GM12891 (cell line): ENCODE results near the gene IRS1.

Experiments used
- DNase-seq: peaks from one replicate; pipeline ENCODE4 v3.0.0; 2011; ENCODE audit warnings: low spot score; ENCODE audit not compliant: insufficient read length
- FAIRE-seq: peaks from 2 replicates; lab custom pipeline; 2011; peaks lifted over from hg19 to GRCh38; lab: Jason Lieb, UNC
- PAX5 ChIP-seq: IDR thresholded peaks from 2 replicates; pipeline ENCODE4 v1.6.1; 2011; ENCODE audit warnings: low read length, moderate library complexity, mild to moderate bottlenecking; ENCODE audit not compliant: insufficient read depth, severe bottlenecking
- POLR2A ChIP-seq: IDR thresholded peaks from 2 replicates; pipeline ENCODE4 v1.6.1; 2011; ENCODE audit warnings: low read depth, low read length, control low read depth
- POLR2AphosphoS5 ChIP-seq: IDR thresholded peaks from 2 replicates; pipeline ENCODE4 v1.6.1; 2011; ENCODE audit warnings: low read depth, low read length, control low read depth
- POU2F2 ChIP-seq: IDR thresholded peaks from 2 replicates; pipeline ENCODE4 v1.6.1; 2011; ENCODE audit warnings: low read depth, mild to moderate bottlenecking, control low read depth, low read length, moderate library complexity
- SPI1 ChIP-seq: IDR thresholded peaks from 2 replicates; pipeline ENCODE4 v1.6.1; 2011; ENCODE audit warnings: low read depth, low read length, control low read depth
- TAF1 ChIP-seq: IDR thresholded peaks from 2 replicates; pipeline ENCODE4 v1.6.1; 2011; ENCODE audit warnings: low read depth, low read length, control low read depth

Gene IRS1

GRCh38 chr2:226743915-226744314 is 55.7 kb downstream of the IRS1 start:
- DNase-seq = no peak
- no peak for TF ChIP-seq TAF1
- FAIRE-seq = no peak

GRCh38 chr2:226742347-226742746 is 57.3 kb downstream of the IRS1 start:
- TF ChIP-seq PAX5 = no peak
- TF ChIP-seq POLR2AphosphoS5 = no peak
- TF ChIP-seq POLR2A = no peak
- no peak for TF ChIP-seq SPI1
- TF ChIP-seq TAF1 = no peak
- no peak for TF ChIP-seq POU2F2
- no peak for DNase-seq

GRCh38 chr2:226740039-226740648 is 59.5 kb downstream of the IRS1 start:
- DNase-seq (no peak), FAIRE-seq (no peak)
- TF ChIP-seq POLR2AphosphoS5 = no peak
- TF ChIP-seq PAX5 = no peak
- no peak for TF ChIP-seq TAF1
- no peak for TF ChIP-seq POU2F2
- no peak for TF ChIP-seq POLR2A
- no peak for TF ChIP-seq SPI1

More at GRCh38 chr2:226742347-226742746, 57.3 kb downstream of the IRS1 start:
- no peak for FAIRE-seq

- no peak for TF ChIP-seq PAX5
- no peak for TF ChIP-seq SPI1
- TF ChIP-seq POLR2AphosphoS5 = no peak
- no peak for DNase-seq
- FAIRE-seq = no peak
Observed at GRCh38 chr2:226739545-226740030, 60.0 kb downstream of the IRS1 start.

- no peak for TF ChIP-seq TAF1
- no peak for TF ChIP-seq POLR2AphosphoS5
- TF ChIP-seq POLR2A = no peak
- no peak for TF ChIP-seq PAX5
- TF ChIP-seq SPI1 = no peak
- no peak for TF ChIP-seq POU2F2
- DNase-seq = no peak
- FAIRE-seq = no peak
Observed at GRCh38 chr2:226738821-226739544, 60.6 kb downstream of the IRS1 start.

- FAIRE-seq (no peak), DNase-seq (no peak)
- TF ChIP-seq PAX5 (no peak), POLR2A (no peak), POU2F2 (no peak), POLR2AphosphoS5 (no peak), TAF1 (no peak), SPI1 (no peak)
Observed at GRCh38 chr2:226738191-226738820, 61.3 kb downstream of the IRS1 start.

- TF ChIP-seq POLR2A (no peak), POLR2AphosphoS5 (no peak), PAX5 (no peak), TAF1 (no peak), SPI1 (no peak), POU2F2 (no peak)
- FAIRE-seq (no peak), DNase-seq (no peak)
Observed at GRCh38 chr2:226736382-226736781, 63.2 kb downstream of the IRS1 start.

- FAIRE-seq = no peak
- TF ChIP-seq POU2F2 (no peak), SPI1 (no peak), PAX5 (no peak), POLR2AphosphoS5 (no peak), TAF1 (no peak), POLR2A (no peak)
- no peak for DNase-seq
Observed at GRCh38 chr2:226733927-226734564, 65.6 kb downstream of the IRS1 start.

GRCh38 chr2:226733189-226733858 is 66.3 kb downstream of the IRS1 start:
- DNase-seq = no peak
- TF ChIP-seq PAX5 (no peak), POLR2AphosphoS5 (no peak), POU2F2 (no peak), TAF1 (no peak), POLR2A (no peak), SPI1 (no peak)
- no peak for FAIRE-seq

- DNase-seq = no peak
Observed at GRCh38 chr2:226732478-226733188, 67.0 kb downstream of the IRS1 start.

More at GRCh38 chr2:226732478-226733188, 67.0 kb downstream of the IRS1 start:
- no peak for FAIRE-seq
- TF ChIP-seq POU2F2 = no peak
- no peak for TF ChIP-seq POLR2AphosphoS5
- no peak for TF ChIP-seq POLR2A
- no peak for TF ChIP-seq PAX5
- no peak for TF ChIP-seq TAF1
- no peak for TF ChIP-seq SPI1
